Ascending aorta (tissue), 2 donors: Measurements from ENCODE around the gene ZBTB20. TPM values are rescaled to one million over a fixed set of nuclear protein-coding genes. Genes with fewer than 3 reads are reported as not detected.

Experiments
- DNase-seq, 2 donors: peaks; one replicate each; pipeline ENCODE4 v3.0.0-alpha.2; 2019; ENCODE audit warnings: low spot score in 2 of 2
- H3K27ac ChIP-seq, 2 donors: fragments of 200-600 bp; sonication (generic); one replicate each; pipeline ENCODE4 v1.5.1; 2016 to 2017; ENCODE audit warnings: mild to moderate bottlenecking in 1 of 2
- H3K27me3 ChIP-seq: fragments of 200-600 bp; sonication (generic); one replicate; pipeline ENCODE4 v1.5.1; 2017
- H3K36me3 ChIP-seq, 2 donors: fragments of 200-600 bp; sonication (generic); one replicate each; pipeline ENCODE4 v1.5.1; 2016
- H3K4me1 ChIP-seq, 2 donors: fragments of 200-600 bp; sonication (generic); one replicate each; pipeline ENCODE4 v1.5.1; 2016 to 2017; ENCODE audit warnings: mild to moderate bottlenecking in 1 of 2
- H3K4me3 ChIP-seq, 2 donors: fragments of 200-600 bp; sonication (generic); one replicate each; pipeline ENCODE4 v1.5.1; 2016 to 2017; ENCODE audit warnings: mild to moderate bottlenecking in 1 of 2
- H3K9me3 ChIP-seq, 2 donors: fragments of 200-600 bp; sonication (generic); one replicate each; pipeline ENCODE4 v1.5.1; 2016
- CTCF ChIP-seq, 3 experiments: fragments of 200-600 bp in 2 of 3; fragments of 450-650 bp in 1 of 3; sonication (generic) in 2 of 3; IDR thresholded peaks; one replicate each; pipeline ENCODE4 v1.5.1; 2016 to 2019; ENCODE audit warnings: antibody characterized with exemption in 3 of 3, mild to moderate bottlenecking in 1 of 3, moderate library complexity in 1 of 3
- intact Hi-C: fragments of 100-400 bp; cut with DNase I; formaldehyde crosslinking; loops from one replicate; pipeline ENCODE4 v1.15.1; 2023
- total RNA-seq: library from RNA; depleted of rRNA; stranded (reverse); fragments of >200 nt; gene quantifications from one replicate; pipeline ENCODE4 v1.1.0, GENCODE V29; 2016

ZBTB20 gene
- total RNA-seq, 1 donor from 2014 or later = 60.3 TPM

GRCh38 chr3:114597871-114598270 is 549.2 kb downstream of the ZBTB20 start:
- Histone ChIP-seq H3K9me3 (no peaks in the 10 kb centered on the region), H3K4me1 (peaks cover 0 to 3% of the 10 kb centered on the region in 2 donors), H3K27ac (no peak overlapping the region), H3K4me3 (no peak overlapping the region), H3K36me3 (no peaks in the 10 kb centered on the region), H3K27me3 (no peaks in the 10 kb centered on the region)
- intact Hi-C loops = no loop called here
- no peak for TF ChIP-seq CTCF (IDR thresholded peaks at IDR 0.05)
- DNase-seq = no peak

- no peak for DNase-seq
- Histone ChIP-seq H3K27ac (no peak overlapping the region), H3K4me1 (peaks cover 0 to 3% of the 10 kb centered on the region in 2 donors), H3K9me3 (no peaks in the 10 kb centered on the region), H3K4me3 (no peak overlapping the region), H3K36me3 (no peaks in the 10 kb centered on the region), H3K27me3 (no peaks in the 10 kb centered on the region)
- no peak for TF ChIP-seq CTCF (IDR thresholded peaks at IDR 0.05)
- intact Hi-C loops = no loop called here
Measured at GRCh38 chr3:114597012-114597411, 550.1 kb downstream of the ZBTB20 start.

GRCh38 chr3:114596147-114596546 is 550.9 kb downstream of the ZBTB20 start:
- H3K27me3 ChIP-seq = no peaks in the 10 kb centered on the region
- TF ChIP-seq CTCF (IDR thresholded peaks at IDR 0.05) = no peak
- H3K27ac ChIP-seq = no peak overlapping the region
- H3K4me3 ChIP-seq = no peak overlapping the region
- no peaks in the 10 kb centered on the region for H3K9me3 ChIP-seq
- no peaks in the 10 kb centered on the region for H3K36me3 ChIP-seq
- H3K4me1 ChIP-seq = peaks cover 0 to under 1% of the 10 kb centered on the region in 2 donors
- DNase-seq = no peak
- intact Hi-C loops = no loop called here

GRCh38 chr3:114595522-114596028 is 551.5 kb downstream of the ZBTB20 start:
- no peaks in the 10 kb centered on the region for H3K9me3 ChIP-seq
- no peaks in the 10 kb centered on the region for H3K36me3 ChIP-seq
- intact Hi-C loops = no loop called here
- TF ChIP-seq CTCF (IDR thresholded peaks at IDR 0.05) = no peak
- DNase-seq = no peak
- no peak overlapping the region for H3K4me3 ChIP-seq
- no peaks in the 10 kb centered on the region for H3K4me1 ChIP-seq
- H3K27ac ChIP-seq = no peak overlapping the region
- H3K27me3 ChIP-seq = no peaks in the 10 kb centered on the region

GRCh38 chr3:114590309-114591047 is 556.6 kb downstream of the ZBTB20 start:
- Histone ChIP-seq H3K36me3 (peaks cover 0 to 8% of the 10 kb centered on the region in 2 donors), H3K27ac (no peak overlapping the region), H3K27me3 (no peaks in the 10 kb centered on the region), H3K9me3 (no peaks in the 10 kb centered on the region), H3K4me1 (no peaks in the 10 kb centered on the region), H3K4me3 (no peak overlapping the region)
- no peak for DNase-seq
- intact Hi-C loops = no loop called here
- no peak for TF ChIP-seq CTCF (IDR thresholded peaks at IDR 0.05)
